Stomach (tissue), 9 donors: Measurements from ENCODE around the gene KLHDC8A. TPM values are rescaled to one million over a fixed set of nuclear protein-coding genes. Genes with fewer than 3 reads are reported as not detected.

Experiments used
- DNase-seq, 2 donors: peaks; one replicate each; pipeline versions ENCODE4 v3.0.0 to v3.0.0-alpha.2; 2013 to 2019
- H3K27ac ChIP-seq, 5 donors: fragments of 200-600 bp in 4 of 5; sonication (generic) in 4 of 5; one replicate each; pipeline ENCODE4 v1.5.1; 2013 to 2019; ENCODE audit warnings: mild to moderate bottlenecking in 1 of 5, moderate library complexity in 1 of 5
- H3K27me3 ChIP-seq, 3 donors: fragments of 200-600 bp; sonication (generic); one replicate each; pipeline ENCODE4 v1.5.1; 2017 to 2019; ENCODE audit warnings: mixed run types in 1 of 3
- H3K36me3 ChIP-seq, 4 donors: fragments of 200-600 bp; sonication (generic); 1 replicate in 3 of 4; 2 replicates in 1 of 4; pipeline ENCODE4 v1.5.1; 2016 to 2019
- H3K4me1 ChIP-seq, 4 donors: fragments of 200-600 bp; sonication (generic); one replicate each; pipeline ENCODE4 v1.5.1; 2016 to 2019
- H3K4me3 ChIP-seq, 4 donors: fragments of 200-600 bp; sonication (generic) in 3 of 4; one replicate each; pipeline ENCODE4 v1.5.1; 2016 to 2019; ENCODE audit warnings: mild to moderate bottlenecking in 1 of 4
- H3K9me3 ChIP-seq, 4 donors: fragments of 200-600 bp; sonication (generic); one replicate each; pipeline ENCODE4 v1.5.1; 2016 to 2019
- EP300 ChIP-seq: sonication (generic); formaldehyde crosslinking; IDR thresholded peaks from one replicate; pipeline ENCODE4 v1.6.1; 2017; ENCODE audit warnings: antibody characterized with exemption
- POLR2A ChIP-seq, 4 donors: fragments of 450-650 bp; IDR thresholded peaks; one replicate each; pipeline ENCODE4 v1.6.1; 2016; ENCODE audit warnings: antibody characterized with exemption in 4 of 4, control low read depth in 2 of 4, mild to moderate bottlenecking in 1 of 4, moderate library complexity in 1 of 4
- POLR2AphosphoS5 ChIP-seq, 3 donors: sonication (generic); formaldehyde crosslinking; IDR thresholded peaks; one replicate each; pipeline ENCODE4 v1.6.1; 2016; ENCODE audit warnings: antibody characterized with exemption in 3 of 3
- WGBS, 5 donors: extraction: QIAGEN DNeasy Blood & Tissue Kit in 3 of 5; methylation state at CpG; one replicate each; pipeline versions ENCODE4 v1.1.5 to v1.1.7; 2013 to 2018; 5-methylcytosine and 5-hydroxymethylcytosine counted together
- intact Hi-C: fragments of 100-400 bp; cut with DNase I; formaldehyde crosslinking; loops from one replicate; pipeline ENCODE4 v1.15.1; 2023; ENCODE audit warnings: low total_unique reads
- polyA plus RNA-seq, 3 donors: library from polyadenylated mRNA; stranded (reverse); fragments of 200-250 nt; gene quantifications; one replicate each; pipeline ENCODE4 v1.2.3, GENCODE V29; 2013
- total RNA-seq, 5 donors: library from RNA; depleted of rRNA; stranded (reverse); fragments of >200 nt; gene quantifications; one replicate each; pipeline versions ENCODE4 v1.1.0 to v1.2.3, GENCODE V29; 2014 to 2016
- TF ChIP-seq, protein P1 (sequence below), 7 experiments: fragments of 450-650 bp in 4 of 7; fragments of 200-600 bp in 3 of 7; sonication (generic) in 3 of 7; IDR thresholded peaks; one replicate each; pipeline ENCODE4 v1.5.1; 2016 to 2019; ENCODE audit warnings: antibody characterized with exemption in 7 of 7, control low read depth in 2 of 7, mild to moderate bottlenecking in 1 of 7
- donor health status: healthy with polysubstance abuse.
- donor health status: Bipolar disorder and iron deficiency.
- donor health status: healthy.

Gene KLHDC8A
- total and polyA plus RNA-seq, 8 donors = 0.72 to 6.9 (median 2.8) TPM; not detected in 2

GRCh38 chr1:205339197-205339702, 17.5 kb downstream of the KLHDC8A start:
- H3K36me3 ChIP-seq = no peaks in the 10 kb centered on the region
- intact Hi-C loops = loop anchor here (10.0 kb wide), 1 partner anchor 146 kb away; no protein-coding TSS in a partner anchor
- H3K27ac ChIP-seq = no peak overlapping the region
- H3K4me1 ChIP-seq = peaks cover 9 to 14% (median 12%) of the 10 kb centered on the region in 4 donors
- no peak for DNase-seq
- peaks cover 6 to 39% (median 14%) of the 10 kb centered on the region in 3 donors for H3K27me3 ChIP-seq
- 84 to 91% (median 85%) methylated on average over 19 to 21 of the region's 21 CpGs for WGBS, 5 donors
- no peaks in the 10 kb centered on the region for H3K9me3 ChIP-seq
- no peak overlapping the region for H3K4me3 ChIP-seq
- TF ChIP-seq POLR2AphosphoS5 (IDR thresholded peaks at IDR 0.05) = no peak

- WGBS, 5 donors = 64 to 79% (median 67%) methylated on average over 7 of the region's 7 CpGs
- no peak for DNase-seq
- Histone ChIP-seq H3K9me3 (no peaks in the 10 kb centered on the region), H3K27me3 (peaks cover 0 to 27% (median 2%) of the 10 kb centered on the region in 3 donors), H3K36me3 (no peaks in the 10 kb centered on the region), H3K4me3 (no peak overlapping the region), H3K27ac (no peak overlapping the region), H3K4me1 (peaks cover 0 to 3% (median 0%) of the 10 kb centered on the region in 4 donors)
- TF ChIP-seq EP300 = no peak
- TF ChIP-seq POLR2AphosphoS5 (IDR thresholded peaks at IDR 0.05) = no peak
- TF ChIP-seq, protein P1, sequence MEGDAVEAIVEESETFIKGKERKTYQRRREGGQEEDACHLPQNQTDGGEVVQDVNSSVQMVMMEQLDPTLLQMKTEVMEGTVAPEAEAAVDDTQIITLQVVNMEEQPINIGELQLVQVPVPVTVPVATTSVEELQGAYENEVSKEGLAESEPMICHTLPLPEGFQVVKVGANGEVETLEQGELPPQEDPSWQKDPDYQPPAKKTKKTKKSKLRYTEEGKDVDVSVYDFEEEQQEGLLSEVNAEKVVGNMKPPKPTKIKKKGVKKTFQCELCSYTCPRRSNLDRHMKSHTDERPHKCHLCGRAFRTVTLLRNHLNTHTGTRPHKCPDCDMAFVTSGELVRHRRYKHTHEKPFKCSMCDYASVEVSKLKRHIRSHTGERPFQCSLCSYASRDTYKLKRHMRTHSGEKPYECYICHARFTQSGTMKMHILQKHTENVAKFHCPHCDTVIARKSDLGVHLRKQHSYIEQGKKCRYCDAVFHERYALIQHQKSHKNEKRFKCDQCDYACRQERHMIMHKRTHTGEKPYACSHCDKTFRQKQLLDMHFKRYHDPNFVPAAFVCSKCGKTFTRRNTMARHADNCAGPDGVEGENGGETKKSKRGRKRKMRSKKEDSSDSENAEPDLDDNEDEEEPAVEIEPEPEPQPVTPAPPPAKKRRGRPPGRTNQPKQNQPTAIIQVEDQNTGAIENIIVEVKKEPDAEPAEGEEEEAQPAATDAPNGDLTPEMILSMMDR (IDR thresholded peaks at IDR 0.05) = no peak
- no peak for TF ChIP-seq POLR2A (IDR thresholded peaks at IDR 0.05)
- intact Hi-C loops = loop anchor here (10.0 kb wide), 1 partner anchor 147 kb away; no protein-coding TSS in a partner anchor
Observed at GRCh38 chr1:205338011-205338410, 18.7 kb downstream of the KLHDC8A start.

- Histone ChIP-seq H3K9me3 (no peaks in the 10 kb centered on the region), H3K27ac (no peak overlapping the region), H3K4me3 (no peak overlapping the region), H3K4me1 (peaks cover 0 to 3% (median 0%) of the 10 kb centered on the region in 4 donors), H3K27me3 (peaks cover 0 to 22% (median 0%) of the 10 kb centered on the region in 3 donors), H3K36me3 (no peaks in the 10 kb centered on the region)
- DNase-seq = no peak
- intact Hi-C loops = loop anchor here (10.0 kb wide), 1 partner anchor 147 kb away; no protein-coding TSS in a partner anchor
- WGBS, 5 donors = 72 to 78% (median 74%) methylated on average over 7 of the region's 7 CpGs
- TF ChIP-seq, protein P1 (IDR thresholded peaks at IDR 0.05) = no peak
- TF ChIP-seq EP300 = no peak
- TF ChIP-seq POLR2AphosphoS5 (IDR thresholded peaks at IDR 0.05) = no peak
- TF ChIP-seq POLR2A (IDR thresholded peaks at IDR 0.05) = no peak
Observed at GRCh38 chr1:205337481-205337880, 19.2 kb downstream of the KLHDC8A start.

GRCh38 chr1:205335692-205336091, 21.0 kb downstream of the KLHDC8A start:
- H3K27me3 ChIP-seq = peaks cover 0 to 14% (median 0%) of the 10 kb centered on the region in 3 donors
- no peak overlapping the region for H3K27ac ChIP-seq
- peak; percentile 88 to 94 for DNase-seq
- TF ChIP-seq, protein P1 (IDR thresholded peaks at IDR 0.05) = peak in 5 of 7 experiments; percentile 80 to 97 (median 92)
- TF ChIP-seq EP300 (no peak), POLR2A (IDR thresholded peaks at IDR 0.05) (no peak), POLR2AphosphoS5 (IDR thresholded peaks at IDR 0.05) (peak in 1 of 3 donors; percentile 29)
- 3 to 15% (median 8%) methylated on average over 4 of the region's 4 CpGs for WGBS, 5 donors
- peaks cover 0 to 3% (median 0%) of the 10 kb centered on the region in 4 donors for H3K4me1 ChIP-seq
- H3K4me3 ChIP-seq = no peak overlapping the region
- H3K36me3 ChIP-seq = no peaks in the 10 kb centered on the region
- no peaks in the 10 kb centered on the region for H3K9me3 ChIP-seq
- intact Hi-C loops = loop anchor here (10.0 kb wide), 1 partner anchor 149 kb away; no protein-coding TSS in a partner anchor
